Non-pigmented ciliary epithelial cell (primary cell): ENCODE measurements around the gene NDUFAF8.

Experiments
- DNase-seq: peaks from one replicate; pipeline ENCODE4 v3.0.0-alpha.2; 2010; ENCODE audit warnings: low read depth

The NDUFAF8 gene

DNA sequence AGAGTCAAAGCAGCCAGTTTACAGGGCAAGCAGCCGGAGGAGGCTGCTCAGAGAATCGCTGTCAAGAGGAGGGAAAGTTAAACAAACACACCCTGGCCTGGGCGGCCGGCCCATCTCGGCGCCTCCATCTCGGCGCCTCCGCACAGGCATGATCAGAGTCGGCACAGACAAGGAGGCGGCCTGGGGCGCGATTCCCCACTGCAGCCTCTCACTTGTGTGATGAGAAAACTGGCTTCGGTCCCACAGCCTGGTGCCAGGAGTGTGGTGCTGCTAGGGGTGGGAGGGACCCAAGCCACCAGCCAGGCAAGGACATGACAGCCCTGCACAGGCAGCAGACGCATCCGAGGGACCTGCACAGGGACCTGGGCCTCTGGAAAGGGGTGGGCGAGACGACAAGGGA, 38.3 kb downstream of the NDUFAF8 start:
- no peak for DNase-seq

DNA sequence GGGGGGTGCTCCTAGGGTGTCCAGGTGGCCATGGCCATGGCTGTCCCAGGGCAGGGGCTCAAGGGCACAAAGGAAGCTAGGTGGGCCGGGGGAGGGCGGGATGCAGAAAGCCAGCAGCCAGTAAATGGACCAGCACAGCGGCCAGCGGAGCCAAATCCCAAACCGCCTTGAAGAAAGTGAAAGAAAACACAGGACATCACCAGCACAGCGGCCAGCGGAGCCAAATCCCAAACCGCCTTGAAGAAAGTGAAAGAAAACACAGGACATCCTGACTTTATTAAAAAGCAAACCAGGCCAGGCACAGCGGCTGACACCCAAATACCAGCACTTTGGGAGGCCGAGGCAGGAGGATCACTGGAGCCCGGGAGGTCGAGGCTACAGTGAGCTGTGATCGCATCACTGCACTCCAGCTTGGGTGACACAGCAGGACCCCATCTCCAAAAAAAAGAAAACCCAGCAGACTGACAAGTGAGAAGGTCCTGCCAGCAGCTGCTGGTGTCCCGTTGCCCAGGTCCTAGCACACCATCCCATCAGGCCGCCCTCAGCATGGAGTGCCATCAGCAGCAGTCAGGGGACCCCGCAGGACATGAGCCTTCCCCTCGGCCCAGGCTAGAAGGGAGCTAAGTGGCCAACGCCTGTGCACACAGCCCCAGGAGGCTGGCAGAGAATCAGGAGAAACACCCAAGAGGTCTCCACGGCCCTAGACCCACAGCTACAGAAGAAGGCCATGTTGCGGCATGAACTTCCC, 39.0 kb downstream of the NDUFAF8 start:
- no peak for DNase-seq

DNA sequence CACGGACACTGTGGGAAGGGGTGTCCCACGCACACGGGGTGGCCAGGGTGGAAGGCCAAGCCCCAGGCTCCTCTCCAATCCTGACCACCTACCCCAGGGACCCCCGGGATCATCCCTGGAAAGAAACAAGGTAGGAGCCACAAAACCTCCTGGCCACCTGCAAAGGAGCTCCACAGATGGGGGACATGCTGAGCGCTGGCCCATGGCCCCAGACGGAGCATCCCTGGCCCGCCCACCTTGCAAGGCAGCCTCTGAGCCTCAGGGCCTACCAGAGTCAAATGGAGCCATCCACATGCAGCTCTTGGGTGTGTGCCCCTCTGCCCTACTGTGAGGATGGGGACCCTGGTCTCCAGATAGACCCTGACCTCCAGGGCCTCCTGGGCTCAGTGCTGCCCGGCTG, 39.7 kb downstream of the NDUFAF8 start:
- no peak for DNase-seq

GRCh38 chr17:81279278-81280275, 40.5 kb downstream of the NDUFAF8 start:
- no peak for DNase-seq

GRCh38 chr17:81280571-81280970, 41.5 kb downstream of the NDUFAF8 start:
- DNase-seq: no peak

DNA sequence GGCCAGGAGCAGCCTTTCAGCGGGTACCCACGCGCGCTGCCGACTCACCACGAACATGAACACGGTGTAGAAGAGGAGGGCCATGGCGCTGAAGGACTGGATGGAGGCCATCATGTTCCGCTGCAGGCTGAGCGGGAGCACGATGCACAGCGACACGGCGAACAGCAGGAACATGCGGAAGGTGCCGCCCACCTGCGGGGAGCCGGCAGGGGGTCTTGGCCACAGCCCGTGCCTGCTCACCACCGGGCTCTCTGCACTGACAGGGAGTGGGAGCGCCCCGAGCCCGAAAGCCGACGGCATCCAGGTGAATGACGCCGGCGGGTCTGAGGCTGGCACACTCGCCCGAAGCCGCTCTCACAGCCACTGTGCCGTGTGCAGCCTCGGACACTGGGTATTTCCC, 43.0 kb downstream of the NDUFAF8 start:
- no peak for DNase-seq

DNA sequence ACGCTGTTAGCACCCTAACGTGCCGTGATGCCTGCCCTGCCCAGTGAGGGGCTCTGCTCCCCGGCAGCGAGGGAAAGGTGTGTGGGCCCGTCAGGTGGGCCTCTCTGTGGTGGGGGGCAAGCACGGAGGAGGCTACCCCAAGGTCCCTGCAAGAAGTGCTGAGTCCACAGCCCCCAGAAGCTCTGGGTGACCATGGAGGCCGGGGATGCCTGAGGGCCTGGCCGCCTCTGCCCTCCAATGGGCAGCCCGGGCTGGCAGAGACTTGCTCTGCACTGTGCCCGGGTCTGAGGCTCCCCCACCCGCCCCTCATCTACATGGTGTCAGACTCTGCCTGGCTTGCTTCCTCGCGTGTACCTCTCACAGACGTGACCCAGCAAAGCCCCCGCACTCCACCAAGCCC, 43.8 kb downstream of the NDUFAF8 start:
- no peak for DNase-seq

DNA sequence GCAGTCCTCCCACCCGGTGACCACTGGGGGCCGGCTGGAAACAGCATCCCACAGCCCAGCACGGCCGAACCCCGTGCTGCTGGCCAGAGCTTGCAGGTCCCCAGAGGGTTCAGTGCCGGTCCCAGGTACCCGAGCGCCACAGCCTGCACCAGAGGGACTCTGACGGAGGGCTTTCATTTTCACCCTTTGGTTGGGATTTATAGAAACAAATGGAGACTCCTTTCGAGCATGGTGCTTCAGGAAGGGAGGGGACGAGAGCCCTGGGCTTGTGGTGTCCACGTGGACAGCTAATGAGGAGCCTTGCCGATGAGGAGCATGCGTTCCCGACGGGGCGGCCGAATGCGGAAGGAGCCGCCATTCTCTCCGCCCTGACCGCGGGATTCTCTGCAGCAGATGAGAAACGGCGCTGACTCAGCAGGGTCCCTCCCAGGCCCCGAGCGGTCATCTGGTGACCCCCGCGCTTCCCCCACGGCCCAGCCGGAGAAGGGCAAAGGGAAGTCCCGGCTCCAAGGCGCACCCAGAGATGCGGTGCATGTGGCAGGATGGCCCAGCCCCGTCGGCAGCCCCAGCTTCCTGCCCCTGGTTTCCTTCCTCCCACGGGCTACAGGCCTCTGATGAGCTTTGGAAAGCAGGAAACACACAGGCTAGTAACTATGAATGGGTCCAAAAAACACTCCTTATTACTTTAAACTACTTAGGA, 46.2 kb downstream of the NDUFAF8 start:
- DNase-seq: no peak

- no peak for DNase-seq
These were observed 46.8 kb downstream of the NDUFAF8 start for GRCh38 chr17:81285894-81286293.

- DNase-seq: no peak
These were observed 47.5 kb downstream of the NDUFAF8 start for GRCh38 chr17:81286491-81287145.

DNA sequence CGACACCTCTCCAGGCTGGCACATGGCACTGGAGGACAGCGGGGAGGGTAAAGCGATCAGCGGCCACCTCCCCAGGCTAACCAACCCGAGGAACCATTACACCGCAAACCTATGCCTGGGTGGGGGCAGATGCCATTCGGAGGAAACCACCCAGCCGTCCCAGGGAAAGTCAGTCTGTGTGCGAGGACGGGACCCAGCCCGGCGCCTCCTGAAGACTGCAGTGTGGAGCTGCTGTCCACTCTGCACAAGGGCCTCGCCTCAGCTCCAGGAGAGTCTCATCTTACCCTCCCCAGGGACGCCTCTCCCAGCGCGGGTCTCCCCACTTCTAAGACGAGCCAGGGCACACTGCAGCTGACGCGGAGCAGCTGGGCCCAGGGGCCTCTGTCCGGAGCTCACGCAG, 48.0 kb downstream of the NDUFAF8 start:
- no peak for DNase-seq

DNA sequence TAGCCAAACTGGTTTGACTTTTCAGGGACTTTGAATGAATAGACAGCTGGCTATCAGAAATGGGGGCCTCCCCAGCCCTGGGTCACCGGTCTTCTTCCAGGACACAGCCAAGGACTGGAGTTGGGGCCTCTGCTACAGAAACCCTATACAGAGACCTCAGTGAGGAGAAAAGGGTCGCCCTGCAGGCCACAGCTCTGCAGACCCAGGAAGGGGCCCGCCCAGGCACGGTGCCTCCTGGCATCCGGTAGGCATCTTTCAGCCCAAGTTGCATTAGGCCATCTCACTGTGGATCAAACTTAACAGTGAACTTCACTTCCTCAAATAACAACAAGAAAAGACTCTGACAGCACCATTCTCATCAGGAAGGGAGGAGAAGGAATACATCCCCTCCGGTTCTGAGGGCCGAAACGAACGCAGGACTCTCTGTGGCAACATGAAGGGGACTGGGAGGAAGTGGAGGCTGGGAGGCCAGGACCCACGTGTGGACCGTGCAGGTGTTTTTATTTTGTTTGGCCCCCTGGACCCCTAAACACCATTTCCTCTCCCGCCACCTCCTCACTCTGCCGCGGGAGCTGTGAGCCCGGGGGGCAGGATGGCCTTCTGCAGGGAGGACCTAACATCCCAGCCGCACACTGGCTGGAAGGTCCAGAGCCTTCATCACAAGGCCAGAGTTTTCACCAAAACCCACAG, 48.8 kb downstream of the NDUFAF8 start:
- DNase-seq: no peak

GRCh38 chr17:81288715-81289114, 49.6 kb downstream of the NDUFAF8 start:
- no peak for DNase-seq

GRCh38 chr17:81289627-81290026, 50.5 kb downstream of the NDUFAF8 start:
- no peak for DNase-seq

- DNase-seq: no peak
These were observed 51.1 kb downstream of the NDUFAF8 start for GRCh38 chr17:81290230-81290629.
